ENCODE data around the gene CROCC2.

GRCh38 chr2:240896871-240897692 is 9.1 kb upstream of the CROCC2 start:
- TF ChIP-seq POLR2A (IDR thresholded peaks at IDR 0.05; ENCODE audit: low read depth, low read length) (no peak), POLR2AphosphoS5 (IDR thresholded peaks at IDR 0.05; ENCODE audit: low read depth, low read length) (no peak), TAF1 (IDR thresholded peaks at IDR 0.05; ENCODE audit: borderline replicate concordance, low read depth, low read length) (no peak)

All from GM12892 (cell line).